ENCODE results near the gene LILRB1.

LILRB1 gene

DNA sequence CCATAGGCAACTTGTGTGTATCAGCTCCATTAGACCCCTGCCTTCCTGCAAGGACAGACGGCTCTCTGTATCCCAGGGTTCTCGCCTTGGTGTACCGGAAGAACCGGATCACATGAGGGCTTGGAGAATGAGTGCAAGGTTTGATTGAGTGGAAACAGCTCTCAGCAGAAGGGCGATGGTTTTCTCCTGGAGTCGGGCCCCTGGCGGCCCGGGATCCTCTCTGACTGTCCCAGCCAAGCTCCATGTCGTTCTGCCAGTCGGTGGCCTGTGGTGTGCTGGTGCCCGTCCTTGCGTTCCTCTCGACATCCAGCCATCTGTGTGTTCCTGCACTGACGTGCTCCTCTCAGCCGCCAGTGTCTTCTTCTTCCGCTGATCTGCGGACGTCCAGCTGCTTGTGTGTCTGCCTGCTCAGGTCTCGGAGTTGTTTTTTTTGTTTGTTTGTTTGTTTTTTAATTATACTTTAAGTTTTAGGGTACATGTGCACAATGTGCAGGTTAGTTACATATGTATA lies 16.1 kb downstream of the LILRB1 start:
- Histone ChIP-seq H3K9ac (ENCODE audit: low read depth, low read length) (no peak overlapping the region), H3K36me3 (ENCODE audit: insufficient read depth, low read length) (no peaks in the 10 kb centered on the region), H3K27me3 (ENCODE audit: insufficient read depth, low read length) (no peaks in the 10 kb centered on the region), H3K4me3 (ENCODE audit: low read length) (no peak overlapping the region), H3K27ac (ENCODE audit: low read depth, low read length) (no peak overlapping the region), H3K4me1 (ENCODE audit: insufficient read depth, low read length) (no peaks in the 10 kb centered on the region), H3K9me3 (ENCODE audit: insufficient read depth, low read depth, low read length) (peaks cover 72% of the 10 kb centered on the region)
- 85% methylated on average over 19 of the region's 19 CpGs for WGBS

DNA sequence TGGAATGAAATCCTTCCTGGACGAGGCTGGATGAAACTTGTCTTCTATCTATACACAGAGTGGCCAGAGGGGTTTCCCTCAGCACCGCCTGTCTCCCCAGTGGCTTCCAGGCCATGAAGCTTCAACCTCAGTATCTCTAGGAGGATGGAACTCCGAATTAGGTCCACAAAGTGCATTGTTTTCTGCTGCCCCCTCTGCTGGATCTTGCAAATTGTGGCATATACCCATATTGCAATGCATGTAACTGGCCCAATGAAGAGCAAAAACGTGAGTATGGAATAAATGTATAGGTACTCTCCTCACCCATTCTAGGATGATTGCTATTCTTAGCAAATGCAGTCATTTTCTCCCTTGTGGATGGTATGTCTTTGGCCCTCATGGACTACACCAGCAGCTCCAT lies 17.8 kb downstream of the LILRB1 start:
- 43% methylated on average over 3 of the region's 4 CpGs for WGBS
- H3K27ac ChIP-seq (ENCODE audit: low read depth, low read length), result no peak overlapping the region
- peaks cover 80% of the 10 kb centered on the region for H3K9me3 ChIP-seq (ENCODE audit: insufficient read depth, low read depth, low read length)
- H3K9ac ChIP-seq (ENCODE audit: low read depth, low read length), result no peak overlapping the region
- H3K27me3 ChIP-seq (ENCODE audit: insufficient read depth, low read length), result no peaks in the 10 kb centered on the region
- no peaks in the 10 kb centered on the region for H3K4me1 ChIP-seq (ENCODE audit: insufficient read depth, low read length)
- H3K36me3 ChIP-seq (ENCODE audit: insufficient read depth, low read length), result no peaks in the 10 kb centered on the region
- H3K4me3 ChIP-seq (ENCODE audit: low read length), result no peak overlapping the region

DNA sequence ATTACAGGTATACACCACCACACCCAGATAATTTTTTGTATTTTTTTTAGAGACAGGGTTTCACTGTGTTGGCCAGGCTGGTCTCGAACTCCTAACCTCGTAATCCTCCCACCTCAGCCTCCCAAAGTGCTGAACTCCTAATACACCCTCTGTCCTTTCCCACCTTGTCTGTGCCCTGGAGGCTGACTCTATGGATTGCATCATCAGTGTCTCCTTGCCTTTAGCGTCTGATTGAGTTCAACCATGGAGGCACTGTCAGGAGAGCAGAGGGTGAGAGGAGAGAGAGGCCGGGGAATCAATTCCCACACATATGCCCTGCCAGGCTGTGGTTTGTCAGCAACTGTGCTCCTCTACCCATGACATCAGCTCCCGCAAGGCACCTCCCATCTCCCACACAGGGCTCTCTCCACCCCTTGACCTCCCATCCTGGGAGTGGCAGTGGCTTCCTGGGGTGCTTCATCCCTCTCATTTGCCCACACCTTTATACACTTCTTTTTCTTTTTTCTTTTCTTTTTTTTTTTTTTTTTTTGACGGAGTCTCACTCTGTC lies 19.9 kb downstream of the LILRB1 start:
- no peaks in the 10 kb centered on the region for H3K27me3 ChIP-seq (ENCODE audit: insufficient read depth, low read length)
- H3K4me3 ChIP-seq (ENCODE audit: low read length), result no peak overlapping the region
- no peak overlapping the region for H3K27ac ChIP-seq (ENCODE audit: low read depth, low read length)
- H3K9ac ChIP-seq (ENCODE audit: low read depth, low read length), result no peak overlapping the region
- H3K36me3 ChIP-seq (ENCODE audit: insufficient read depth, low read length), result no peaks in the 10 kb centered on the region
- H3K9me3 ChIP-seq (ENCODE audit: insufficient read depth, low read depth, low read length), result peaks cover 93% of the 10 kb centered on the region
- no peaks in the 10 kb centered on the region for H3K4me1 ChIP-seq (ENCODE audit: insufficient read depth, low read length)
- WGBS, result 72% methylated on average over 6 of the region's 6 CpGs

DNA sequence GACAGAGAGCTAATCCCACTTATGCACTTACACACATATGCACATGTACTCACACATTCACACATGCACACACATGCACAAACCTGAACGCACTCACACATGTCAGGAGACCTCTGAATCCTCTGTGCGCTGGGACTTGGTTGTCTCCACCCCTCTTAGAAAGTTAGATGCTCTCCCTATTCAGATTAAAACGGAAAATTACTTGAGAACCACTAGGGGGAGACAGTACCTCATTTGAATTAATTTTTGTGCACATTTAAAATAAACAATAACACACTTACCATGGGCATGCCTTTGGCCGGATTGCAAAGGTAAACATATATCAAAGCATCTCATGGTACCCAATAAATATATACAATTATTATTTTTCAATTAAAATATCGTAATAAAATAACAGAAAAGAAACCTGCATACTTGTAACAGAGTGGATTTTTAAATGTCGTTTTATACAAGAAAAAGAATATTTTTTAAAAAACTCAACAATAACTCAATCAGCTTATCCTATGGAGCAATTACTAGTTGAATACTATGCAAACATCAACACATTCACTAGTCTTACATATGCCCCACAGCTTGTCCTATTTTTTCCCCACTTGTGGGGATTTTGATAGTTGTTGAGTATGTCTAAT lies 23.0 kb downstream of the LILRB1 start:
- Histone ChIP-seq H3K4me1 (ENCODE audit: insufficient read depth, low read length) (no peaks in the 10 kb centered on the region), H3K27ac (ENCODE audit: low read depth, low read length) (no peak overlapping the region), H3K9ac (ENCODE audit: low read depth, low read length) (no peak overlapping the region), H3K27me3 (ENCODE audit: insufficient read depth, low read length) (no peaks in the 10 kb centered on the region), H3K9me3 (ENCODE audit: insufficient read depth, low read depth, low read length) (peaks cover 87% of the 10 kb centered on the region), H3K36me3 (ENCODE audit: insufficient read depth, low read length) (no peaks in the 10 kb centered on the region), H3K4me3 (ENCODE audit: low read length) (no peak overlapping the region)
- 47% methylated on average over 4 of the region's 6 CpGs for WGBS

DNA sequence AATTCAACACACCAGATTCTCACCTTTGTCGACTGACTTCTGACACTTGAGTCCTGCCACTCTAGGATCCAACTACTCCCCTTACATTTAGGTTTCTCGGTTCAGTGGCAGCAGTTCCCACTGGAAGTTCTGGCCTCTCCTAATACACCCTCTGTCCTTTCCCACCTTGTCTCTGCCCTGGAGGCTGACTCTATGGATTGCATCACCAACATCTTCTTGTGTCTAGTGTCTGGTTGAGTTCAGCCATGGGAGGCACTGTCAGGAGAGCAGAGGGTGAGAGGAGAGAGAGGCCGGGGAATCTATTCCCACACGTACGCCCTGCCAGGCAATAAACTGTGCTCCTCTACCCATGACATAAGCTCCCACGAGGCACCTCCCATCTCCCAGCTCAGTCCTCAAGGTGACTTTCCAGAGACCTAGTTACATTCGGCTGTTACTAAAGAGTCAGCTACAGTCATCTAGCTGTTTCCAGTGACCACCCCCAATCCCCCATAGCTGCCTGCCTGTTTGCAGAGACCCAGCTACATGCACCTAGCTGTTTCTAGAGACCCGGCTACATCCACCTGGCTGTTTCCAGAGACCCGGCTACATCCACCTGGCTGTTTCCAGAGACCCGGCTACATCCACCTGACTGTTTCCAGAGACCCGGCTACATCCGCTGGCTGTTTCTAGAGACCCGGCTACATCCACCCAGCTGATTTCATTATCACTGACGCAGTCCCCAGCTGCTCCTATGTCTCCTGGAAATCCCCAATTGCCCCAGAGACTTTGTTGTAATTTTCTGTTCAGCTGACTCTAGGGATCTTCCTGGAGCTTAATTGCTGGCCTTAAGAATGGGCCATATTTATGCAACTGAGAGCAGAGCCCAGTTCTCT lies 24.4 kb downstream of the LILRB1 start:
- H3K27ac ChIP-seq (ENCODE audit: low read depth, low read length), result no peak overlapping the region

DNA sequence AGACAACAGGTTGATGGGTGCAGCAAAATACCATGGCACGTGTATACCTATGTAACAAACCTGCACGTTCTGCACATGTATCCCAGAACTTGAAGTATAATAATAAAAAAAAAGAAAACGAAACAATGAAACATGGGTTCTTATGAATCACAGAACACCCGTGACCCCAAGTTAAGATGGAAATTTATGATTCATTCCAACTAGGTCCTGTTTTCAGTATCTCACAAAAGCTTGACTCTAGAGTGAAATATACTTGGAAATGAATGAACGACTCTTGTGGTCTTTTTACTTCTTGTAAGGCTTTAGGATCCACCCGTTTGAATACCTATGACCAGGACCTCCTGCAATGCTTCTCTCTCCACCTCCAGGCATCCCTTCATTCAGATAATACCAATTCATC lies 29.0 kb downstream of the LILRB1 start:
- H3K9ac ChIP-seq (ENCODE audit: low read depth, low read length), result no peak overlapping the region
- H3K4me1 ChIP-seq (ENCODE audit: insufficient read depth, low read length), result no peaks in the 10 kb centered on the region
- WGBS, result 76% methylated on average over 4 of the region's 6 CpGs
- H3K4me3 ChIP-seq (ENCODE audit: low read length), result no peak overlapping the region
- H3K36me3 ChIP-seq (ENCODE audit: insufficient read depth, low read length), result no peaks in the 10 kb centered on the region
- no peaks in the 10 kb centered on the region for H3K27me3 ChIP-seq (ENCODE audit: insufficient read depth, low read length)
- peaks cover 83% of the 10 kb centered on the region for H3K9me3 ChIP-seq (ENCODE audit: insufficient read depth, low read depth, low read length)
- no peak overlapping the region for H3K27ac ChIP-seq (ENCODE audit: low read depth, low read length)

More for the DNA sequence above, 24.4 kb downstream of the LILRB1 start:
- 83% methylated on average over 14 of the region's 14 CpGs for WGBS
- Histone ChIP-seq H3K27me3 (ENCODE audit: insufficient read depth, low read length) (no peaks in the 10 kb centered on the region), H3K4me3 (ENCODE audit: low read length) (no peak overlapping the region), H3K9me3 (ENCODE audit: insufficient read depth, low read depth, low read length) (peaks cover 87% of the 10 kb centered on the region), H3K9ac (ENCODE audit: low read depth, low read length) (no peak overlapping the region), H3K4me1 (ENCODE audit: insufficient read depth, low read length) (no peaks in the 10 kb centered on the region), H3K36me3 (ENCODE audit: insufficient read depth, low read length) (no peaks in the 10 kb centered on the region)

DNA sequence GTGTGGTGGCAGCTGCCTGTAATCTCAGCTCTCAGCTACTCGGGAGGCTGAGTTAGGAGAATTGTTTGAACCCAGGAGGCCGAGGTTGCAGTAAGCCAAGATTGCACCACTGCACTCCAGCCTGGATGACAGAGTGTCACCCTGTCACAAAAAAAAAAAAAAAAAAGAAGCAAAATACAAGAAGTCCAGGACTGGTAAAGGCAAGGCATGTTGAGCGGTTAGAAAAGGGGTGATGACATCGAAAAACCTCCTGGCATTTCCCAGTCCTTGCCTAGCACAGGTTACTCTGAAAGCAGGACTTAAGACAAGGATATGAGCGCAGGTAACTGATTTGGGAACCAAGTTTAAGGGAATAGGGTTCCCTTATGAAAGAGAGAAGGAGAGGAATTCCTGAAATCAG lies 30.0 kb downstream of the LILRB1 start:
- Histone ChIP-seq H3K27me3 (ENCODE audit: insufficient read depth, low read length) (no peaks in the 10 kb centered on the region), H3K27ac (ENCODE audit: low read depth, low read length) (no peak overlapping the region), H3K4me1 (ENCODE audit: insufficient read depth, low read length) (no peaks in the 10 kb centered on the region), H3K9me3 (ENCODE audit: insufficient read depth, low read depth, low read length) (peaks cover 83% of the 10 kb centered on the region), H3K9ac (ENCODE audit: low read depth, low read length) (no peak overlapping the region), H3K36me3 (ENCODE audit: insufficient read depth, low read length) (no peaks in the 10 kb centered on the region), H3K4me3 (ENCODE audit: low read length) (no peak overlapping the region)
- WGBS, result 78% methylated on average over 5 of the region's 5 CpGs

DNA sequence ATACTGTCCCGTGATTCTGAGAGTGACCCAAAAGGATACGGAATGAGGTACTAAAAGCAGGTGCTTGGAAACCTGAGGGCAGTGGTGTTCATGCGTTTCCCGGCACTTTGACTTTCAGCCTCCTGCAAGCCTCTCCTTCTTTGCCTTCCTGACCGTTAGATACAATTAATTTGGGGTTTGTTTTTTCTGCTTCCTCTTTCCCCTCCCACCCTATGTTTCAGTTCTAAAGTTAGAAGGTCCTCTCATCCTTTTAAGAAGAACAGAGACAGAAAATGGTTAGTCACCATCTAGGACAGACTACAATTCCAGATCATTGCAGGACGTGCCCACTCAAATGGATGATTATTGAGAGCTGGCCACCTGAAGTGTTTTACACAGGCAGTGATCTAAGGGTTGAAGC lies 30.7 kb downstream of the LILRB1 start:
- no peaks in the 10 kb centered on the region for H3K36me3 ChIP-seq (ENCODE audit: insufficient read depth, low read length)
- H3K9ac ChIP-seq (ENCODE audit: low read depth, low read length), result no peak overlapping the region
- no peaks in the 10 kb centered on the region for H3K27me3 ChIP-seq (ENCODE audit: insufficient read depth, low read length)
- H3K27ac ChIP-seq (ENCODE audit: low read depth, low read length), result no peak overlapping the region
- WGBS, result 85% methylated on average over 6 of the region's 6 CpGs
- no peaks in the 10 kb centered on the region for H3K4me1 ChIP-seq (ENCODE audit: insufficient read depth, low read length)
- peaks cover 82% of the 10 kb centered on the region for H3K9me3 ChIP-seq (ENCODE audit: insufficient read depth, low read depth, low read length)
- no peak overlapping the region for H3K4me3 ChIP-seq (ENCODE audit: low read length)

DNA sequence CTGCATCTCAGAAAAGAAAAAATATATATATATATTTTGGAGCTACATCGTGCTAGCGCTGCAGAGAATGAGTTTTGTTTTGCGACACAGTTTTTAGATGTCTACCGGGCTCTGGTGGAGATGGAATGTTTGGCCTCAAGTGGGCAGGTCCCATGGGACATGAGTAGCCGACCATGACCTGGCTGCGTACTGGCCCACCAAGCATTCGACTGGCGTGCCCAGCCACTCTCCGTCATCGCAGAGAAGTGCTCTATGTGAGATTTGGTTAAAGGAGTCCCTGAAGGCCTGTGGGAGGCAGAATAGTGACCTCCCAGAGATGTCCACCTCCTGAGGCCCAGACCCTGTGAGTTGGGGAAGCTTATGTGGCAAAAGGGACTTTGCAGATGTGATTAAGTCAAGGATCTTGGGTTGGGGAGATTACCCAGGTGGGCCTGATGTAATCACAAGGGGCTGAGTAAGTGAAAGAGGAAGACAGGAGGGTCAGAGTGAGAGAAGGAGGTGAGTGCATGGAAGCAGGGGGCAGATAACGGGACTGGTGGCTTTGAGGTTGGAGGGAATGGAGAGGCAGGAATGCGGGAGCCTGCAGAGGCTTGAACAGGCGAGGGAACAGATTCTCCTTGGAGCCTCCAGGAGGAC lies 31.7 kb downstream of the LILRB1 start:
- 88% methylated on average over 13 of the region's 13 CpGs for WGBS
- H3K4me3 ChIP-seq (ENCODE audit: low read length), result no peak overlapping the region
- H3K4me1 ChIP-seq (ENCODE audit: insufficient read depth, low read length), result no peaks in the 10 kb centered on the region
- no peaks in the 10 kb centered on the region for H3K27me3 ChIP-seq (ENCODE audit: insufficient read depth, low read length)
- H3K9ac ChIP-seq (ENCODE audit: low read depth, low read length), result no peak overlapping the region
- peaks cover 82% of the 10 kb centered on the region for H3K9me3 ChIP-seq (ENCODE audit: insufficient read depth, low read depth, low read length)
- no peak overlapping the region for H3K27ac ChIP-seq (ENCODE audit: low read depth, low read length)
- no peaks in the 10 kb centered on the region for H3K36me3 ChIP-seq (ENCODE audit: insufficient read depth, low read length)

DNA sequence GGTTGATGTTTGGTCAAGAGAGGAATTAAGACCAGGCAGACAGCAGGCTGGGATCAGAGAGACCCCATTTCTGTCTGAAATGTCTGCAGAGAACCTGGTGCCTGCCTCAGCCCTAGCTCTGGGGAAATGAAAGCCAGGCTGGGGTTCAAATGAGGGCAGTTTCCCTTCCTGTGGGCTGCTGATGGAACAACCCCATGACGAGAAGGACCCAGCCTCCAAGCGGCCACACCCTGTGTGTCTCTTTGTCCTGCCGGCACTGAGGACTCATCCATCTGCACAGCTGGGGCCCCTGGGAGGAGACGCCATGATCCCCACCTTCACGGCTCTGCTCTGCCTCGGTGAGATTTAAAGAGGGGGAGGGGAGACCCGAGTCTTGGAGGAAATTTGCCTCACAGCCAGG lies 32.4 kb downstream of the LILRB1 start, which contains the start of gene LILRB4:
LILRB4 (plus strand) TSS at position 256 of the 400 bp plus-strand sequence; CDS start at position 305, 49 bp downstream.
- H3K9ac ChIP-seq (ENCODE audit: low read depth, low read length), result no peak within 1 kb of the TSS
- H3K9me3 ChIP-seq (ENCODE audit: insufficient read depth, low read depth, low read length), result peaks cover 84% of the 10 kb centered on the region
- no peak within 1 kb of the TSS for H3K27ac ChIP-seq (ENCODE audit: low read depth, low read length)
- no peaks in the 10 kb centered on the region for H3K4me1 ChIP-seq (ENCODE audit: insufficient read depth, low read length)
- H3K36me3 ChIP-seq (ENCODE audit: insufficient read depth, low read length), result no peaks in the 10 kb centered on the region
- 82% methylated on average over 7 of the region's 7 CpGs for WGBS
- H3K27me3 ChIP-seq (ENCODE audit: insufficient read depth, low read length), result no peaks in the 10 kb centered on the region
- no peak within 1 kb of the TSS for H3K4me3 ChIP-seq (ENCODE audit: low read length)

DNA sequence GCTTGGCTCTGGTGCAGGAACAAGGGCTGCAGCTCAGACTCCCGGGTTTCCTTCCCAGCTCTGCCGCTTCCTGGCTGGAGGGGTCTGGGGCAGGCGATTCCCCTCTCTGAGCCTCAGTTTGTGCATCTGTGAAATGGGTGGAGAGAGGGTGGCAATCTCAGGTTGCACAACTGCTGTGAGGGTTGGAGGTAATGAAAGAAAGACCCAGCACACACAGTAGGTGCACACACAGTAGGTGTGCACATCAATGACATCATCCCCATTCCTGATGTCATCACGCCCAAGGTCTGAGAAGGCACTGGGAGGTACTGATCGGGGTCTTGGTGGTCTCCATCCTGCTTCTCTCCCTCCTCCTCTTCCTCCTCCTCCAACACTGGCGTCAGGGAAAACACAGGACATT lies 35.2 kb downstream of the LILRB1 start:
- H3K27me3 ChIP-seq (ENCODE audit: insufficient read depth, low read length), result no peaks in the 10 kb centered on the region
- 82% methylated on average over 5 of the region's 6 CpGs for WGBS

More for the DNA sequence above, 35.2 kb downstream of the LILRB1 start:
- H3K36me3 ChIP-seq (ENCODE audit: insufficient read depth, low read length), result no peaks in the 10 kb centered on the region
- H3K9ac ChIP-seq (ENCODE audit: low read depth, low read length), result no peak overlapping the region
- H3K27ac ChIP-seq (ENCODE audit: low read depth, low read length), result no peak overlapping the region
- H3K4me1 ChIP-seq (ENCODE audit: insufficient read depth, low read length), result no peaks in the 10 kb centered on the region
- peaks cover 86% of the 10 kb centered on the region for H3K9me3 ChIP-seq (ENCODE audit: insufficient read depth, low read depth, low read length)
- H3K4me3 ChIP-seq (ENCODE audit: low read length), result no peak overlapping the region
